Measurements from ENCODE around the gene CAMSAP2.

DNA sequence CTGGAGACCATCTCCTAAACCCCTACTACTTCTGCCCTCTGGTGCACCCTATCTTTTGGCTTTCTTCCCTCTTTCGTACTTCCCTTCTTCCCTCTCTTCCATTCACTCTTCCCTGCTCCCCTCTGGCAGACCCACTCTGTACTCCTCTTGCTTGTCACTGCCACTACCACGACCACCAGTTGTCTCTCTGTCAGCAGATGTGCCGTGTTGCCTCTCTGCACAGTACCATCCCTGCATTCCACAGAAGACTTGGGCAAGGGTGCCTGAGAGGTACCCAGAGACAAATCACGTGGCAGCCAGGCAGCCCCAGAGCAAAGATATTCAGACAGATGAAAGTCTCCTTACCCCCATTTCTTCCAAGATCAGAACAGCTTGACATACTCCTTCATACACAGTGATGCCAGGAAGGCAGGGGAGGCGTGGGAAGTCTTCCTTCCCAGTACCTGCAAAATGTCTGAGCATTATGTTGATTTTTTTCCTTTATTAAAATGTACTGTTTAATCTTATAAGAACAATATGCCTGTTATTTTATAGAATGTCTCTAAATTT lies 15.0 kb downstream of the CAMSAP2 start:
- TF ChIP-seq, protein P1, sequence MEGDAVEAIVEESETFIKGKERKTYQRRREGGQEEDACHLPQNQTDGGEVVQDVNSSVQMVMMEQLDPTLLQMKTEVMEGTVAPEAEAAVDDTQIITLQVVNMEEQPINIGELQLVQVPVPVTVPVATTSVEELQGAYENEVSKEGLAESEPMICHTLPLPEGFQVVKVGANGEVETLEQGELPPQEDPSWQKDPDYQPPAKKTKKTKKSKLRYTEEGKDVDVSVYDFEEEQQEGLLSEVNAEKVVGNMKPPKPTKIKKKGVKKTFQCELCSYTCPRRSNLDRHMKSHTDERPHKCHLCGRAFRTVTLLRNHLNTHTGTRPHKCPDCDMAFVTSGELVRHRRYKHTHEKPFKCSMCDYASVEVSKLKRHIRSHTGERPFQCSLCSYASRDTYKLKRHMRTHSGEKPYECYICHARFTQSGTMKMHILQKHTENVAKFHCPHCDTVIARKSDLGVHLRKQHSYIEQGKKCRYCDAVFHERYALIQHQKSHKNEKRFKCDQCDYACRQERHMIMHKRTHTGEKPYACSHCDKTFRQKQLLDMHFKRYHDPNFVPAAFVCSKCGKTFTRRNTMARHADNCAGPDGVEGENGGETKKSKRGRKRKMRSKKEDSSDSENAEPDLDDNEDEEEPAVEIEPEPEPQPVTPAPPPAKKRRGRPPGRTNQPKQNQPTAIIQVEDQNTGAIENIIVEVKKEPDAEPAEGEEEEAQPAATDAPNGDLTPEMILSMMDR (conservative IDR thresholded peaks at IDR 0.05): no peak
- no peak for TF ChIP-seq EZH2 (IDR thresholded peaks at IDR 0.05; ENCODE audit: low read depth)
